ENCODE results near the gene SETD1B.
"Not testable (repeated sequence)": the region's sequence is repeated elsewhere in the genome, so short reads cannot be mapped to it uniquely, and the experiment has no call there.

Gene SETD1B

GRCh38 chr12:121857322-121858246 is 53.8 kb downstream of the SETD1B start:
- ATAC-seq (no peak), DNase-seq (no peak)

GRCh38 chr12:121858318-121858661 is 54.5 kb downstream of the SETD1B start:
- DNase-seq (no peak), ATAC-seq (no peak)

- DNase-seq (no peak), ATAC-seq (no peak)
Measured at GRCh38 chr12:121858662-121859572, 55.1 kb downstream of the SETD1B start, which contains the start of gene HPD. Gene HPD, minus strand, starts transcription at chr12:121858859. Its CDS starts 36 bp downstream, at chr12:121858823.

- DNase-seq = no peak
- no peak for ATAC-seq
Measured at GRCh38 chr12:121860257-121860656, 56.4 kb downstream of the SETD1B start.

- not testable (repeated sequence) for DNase-seq, ATAC-seq
Measured at GRCh38 chr12:121860699-121861098, 56.9 kb downstream of the SETD1B start.

- no peak for DNase-seq
Measured at GRCh38 chr12:121861636-121862254, 57.9 kb downstream of the SETD1B start.

GRCh38 chr12:121866331-121866730 is 62.5 kb downstream of the SETD1B start:
- no peak for ATAC-seq

More at GRCh38 chr12:121861636-121862254, 57.9 kb downstream of the SETD1B start:
- no peak for ATAC-seq

GRCh38 chr12:121869229-121869628 is 65.4 kb downstream of the SETD1B start:
- not testable (repeated sequence) for DNase-seq, ATAC-seq

More at GRCh38 chr12:121866331-121866730, 62.5 kb downstream of the SETD1B start:
- no peak for DNase-seq

GRCh38 chr12:121871467-121871866 is 67.7 kb downstream of the SETD1B start:
- DNase-seq (no peak), ATAC-seq (no peak)

- ATAC-seq (peak; percentile 83), DNase-seq (no peak)
Measured at GRCh38 chr12:121872546-121873215, 68.9 kb downstream of the SETD1B start.

- DNase-seq (no peak), ATAC-seq (no peak)
Measured at GRCh38 chr12:121873216-121873569, 69.4 kb downstream of the SETD1B start.

GRCh38 chr12:121874071-121874470 is 70.3 kb downstream of the SETD1B start:
- ATAC-seq (no peak), DNase-seq (no peak)

- no peak for DNase-seq
- no peak for ATAC-seq
Measured at GRCh38 chr12:121875582-121875981, 71.8 kb downstream of the SETD1B start.

- not testable (repeated sequence) for ATAC-seq, DNase-seq
Measured at GRCh38 chr12:121876080-121876447, 72.3 kb downstream of the SETD1B start.

Measured in stimulated activated naive CD8-positive, alpha-beta T cell treated with anti-CD3 and anti-CD28 coated beads, Interleukin-15, Interleukin-2, amounts not matched to agents 100 U/mL and 50 U/mL, for 24 hours (primary cell).